ENCODE data around the gene RNF103. TPM values are rescaled to one million over a fixed set of nuclear protein-coding genes. Genes with fewer than 3 reads are reported as not detected.

RNF103 gene
- total and polyA plus RNA-seq, 2 of the 8 experiments (the other 6 are each of a cell fraction or from before 2014, with no cell fraction given): 3.3 to 7.4 TPM

- Histone ChIP-seq H3K23ac (ENCODE audit: insufficient read length) (no peak overlapping the region), H3K27me3 (replicated peaks in 1 of 4; ENCODE audit: control insufficient read depth in 3 of 4, extremely low read depth in 1 of 4, insufficient read depth in 3 of 4, low read length in 3 of 4) (no peaks in the 10 kb centered on the region), H3K27ac (ENCODE audit: low read depth, low read length) (no peak overlapping the region), H3K79me1 (ENCODE audit: low read depth, low read length) (no peaks in the 10 kb centered on the region), H4K8ac (ENCODE audit: extremely low read depth, insufficient read depth, low read length) (no peak overlapping the region), H2AFZ (ENCODE audit: low read length) (no peak overlapping the region), H2BK12ac (ENCODE audit: low read depth, low read length) (no peak overlapping the region), H4K5ac (ENCODE audit: insufficient read length, low read depth, low read length) (no peak overlapping the region), H2BK15ac (ENCODE audit: low read length) (no peak overlapping the region), H2BK5ac (ENCODE audit: low read depth, low read length) (no peak overlapping the region), H3K4me2 (ENCODE audit: insufficient read depth in 1 of 2, low read depth in 2 of 2, low read length in 2 of 2) (no peak overlapping the region), H3K4ac (replicated peaks; ENCODE audit: insufficient read length, low read depth, low read length) (no peak overlapping the region), H2AK5ac (ENCODE audit: low read depth, low read length) (no peak overlapping the region), H4K91ac (replicated peaks; ENCODE audit: insufficient read length, low read length) (no peak overlapping the region), H3K56ac (replicated peaks; ENCODE audit: insufficient read length, low read depth, low read length) (no peak overlapping the region), H3K4me3 (ENCODE audit: extremely low read depth in 1 of 4, insufficient read depth in 2 of 4, low read depth in 3 of 4, low read length in 4 of 4) (no peak overlapping the region), H3K23me2 (ENCODE audit: low read depth, low read length) (no peaks in the 10 kb centered on the region), H3K18ac (ENCODE audit: extremely low read depth, low read length) (no peak overlapping the region), H2BK20ac (ENCODE audit: low read length) (no peak overlapping the region), H3K9ac (replicated peaks in 1 of 4; ENCODE audit: extremely low read depth in 1 of 4, low read depth in 3 of 4, low read length in 3 of 4) (no peak overlapping the region), H3K14ac (ENCODE audit: insufficient read length) (no peak overlapping the region), H2BK120ac (replicated peaks; ENCODE audit: low read depth, low read length) (no peak overlapping the region), H4K20me1 (replicated peaks in 1 of 2; ENCODE audit: control insufficient read depth in 1 of 2, insufficient read depth in 2 of 2, low read length in 2 of 2) (no peaks in the 10 kb centered on the region), H3K4me1 (replicated peaks in 1 of 4; ENCODE audit: control insufficient read depth in 3 of 4, insufficient read depth in 4 of 4, low read length in 3 of 4) (no peaks in the 10 kb centered on the region), H3K9me3 (ENCODE audit: insufficient read depth in 2 of 2, low read depth in 1 of 2, low read length in 1 of 2) (no peaks in the 10 kb centered on the region), H3K36me3 (ENCODE audit: control insufficient read depth in 2 of 4, insufficient read depth in 4 of 4, low read length in 3 of 4) (no peaks in the 10 kb centered on the region; a peak in 1 of 8 replicates), H3K79me2 (ENCODE audit: control insufficient read depth in 1 of 2, insufficient read depth in 2 of 2, low read length in 2 of 2) (no peaks in the 10 kb centered on the region)
- ChIA-PET CTCF (ENCODE audit: partially characterized antibody) (interaction anchor here (1.5 kb wide), 1 partner anchor 166 kb away, joined by 3 read pairs; no protein-coding TSS in a partner anchor), POLR2A (ENCODE audit: partially characterized antibody) (interaction anchor here (1.2 kb wide), 1 partner anchor 11 kb away, joined by 3 read pairs; no protein-coding TSS in a partner anchor)
- DNase-seq (ENCODE audit: low read depth in 1 of 2, low spot score in 2 of 2): no peak
- TF ChIP-seq SP1 (IDR thresholded peaks at IDR 0.05; ENCODE audit: low read depth, low read length): no peak
- TF ChIP-seq ATF3 (IDR thresholded peaks at IDR 0.05; ENCODE audit: insufficient read depth, low read depth, low read length): no peak
- no peak for TF ChIP-seq CTCF (IDR thresholded peaks at IDR 0.05; ENCODE audit: control extremely low read depth in 1 of 3, insufficient read depth in 1 of 3, low read depth in 1 of 3, low read length in 3 of 3)
- no peak for TF ChIP-seq SP2 (IDR thresholded peaks at IDR 0.05; ENCODE audit: low read length)
- TF ChIP-seq SP4 (IDR thresholded peaks at IDR 0.05; ENCODE audit: low read length): no peak
- no peak for TF ChIP-seq KDM5A (IDR thresholded peaks at IDR 0.05; ENCODE audit: low read length)
- no peak for TF ChIP-seq POLR2A (IDR thresholded peaks at IDR 0.05; ENCODE audit: control extremely low read depth in 1 of 2, low read depth in 2 of 2, low read length in 2 of 2)
- TF ChIP-seq MAX (IDR thresholded peaks at IDR 0.05): no peak
- TF ChIP-seq JUN (IDR thresholded peaks at IDR 0.05; ENCODE audit: low read depth, low read length): no peak
- WGBS, 2 experiments (ENCODE audit: extremely low coverage in 1 of 2, insufficient coverage in 1 of 2, insufficient read length in 1 of 2, insufficient replicate concordance in 2 of 2, low coverage in 1 of 2, low lambda C conversion rate in 2 of 2, missing lambda C conversion rate in 1 of 2): 90% methylated on average over 2 of the region's 2 CpGs; no CpG with 5 or more reads in 1 of the 2 experiments
- FAIRE-seq: no peak
These were observed 24.7 kb downstream of the RNF103 start for GRCh38 chr2:86598966-86599365.

Measured in H1 (cell line).